ENCODE results near the gene ELMO1. TPM values are rescaled to one million over a fixed set of nuclear protein-coding genes. Genes with fewer than 3 reads are reported as not detected.

Gene ELMO1
- polyA plus RNA-seq, 1 experiment, result not detected

GRCh38 chr7:36814311-36814710 is 634.4 kb downstream of the ELMO1 start:
- Histone ChIP-seq H3K27me3 (ENCODE audit: control insufficient read depth, insufficient read depth, low read length) (no peaks in the 10 kb centered on the region), H3K9me3 (ENCODE audit: control insufficient read depth, insufficient read depth, low read length) (no peaks in the 10 kb centered on the region), H3K4me3 (ENCODE audit: low read depth, low read length) (no peak overlapping the region), H3K27ac (ENCODE audit: low read depth, low read length) (no peak overlapping the region)
- ChIA-PET POLR2A (no interaction called here), CTCF (no interaction called here)
- TF ChIP-seq, protein P1, sequence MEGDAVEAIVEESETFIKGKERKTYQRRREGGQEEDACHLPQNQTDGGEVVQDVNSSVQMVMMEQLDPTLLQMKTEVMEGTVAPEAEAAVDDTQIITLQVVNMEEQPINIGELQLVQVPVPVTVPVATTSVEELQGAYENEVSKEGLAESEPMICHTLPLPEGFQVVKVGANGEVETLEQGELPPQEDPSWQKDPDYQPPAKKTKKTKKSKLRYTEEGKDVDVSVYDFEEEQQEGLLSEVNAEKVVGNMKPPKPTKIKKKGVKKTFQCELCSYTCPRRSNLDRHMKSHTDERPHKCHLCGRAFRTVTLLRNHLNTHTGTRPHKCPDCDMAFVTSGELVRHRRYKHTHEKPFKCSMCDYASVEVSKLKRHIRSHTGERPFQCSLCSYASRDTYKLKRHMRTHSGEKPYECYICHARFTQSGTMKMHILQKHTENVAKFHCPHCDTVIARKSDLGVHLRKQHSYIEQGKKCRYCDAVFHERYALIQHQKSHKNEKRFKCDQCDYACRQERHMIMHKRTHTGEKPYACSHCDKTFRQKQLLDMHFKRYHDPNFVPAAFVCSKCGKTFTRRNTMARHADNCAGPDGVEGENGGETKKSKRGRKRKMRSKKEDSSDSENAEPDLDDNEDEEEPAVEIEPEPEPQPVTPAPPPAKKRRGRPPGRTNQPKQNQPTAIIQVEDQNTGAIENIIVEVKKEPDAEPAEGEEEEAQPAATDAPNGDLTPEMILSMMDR (IDR thresholded peaks at IDR 0.05; ENCODE audit: low read depth, low read length), result no peak
- DNase-seq (ENCODE audit: low read depth, low spot score), result no peak

- ChIA-PET POLR2A (no interaction called here), CTCF (no interaction called here)
- TF ChIP-seq, protein P1 (IDR thresholded peaks at IDR 0.05; ENCODE audit: low read depth, low read length), result no peak
- Histone ChIP-seq H3K27ac (ENCODE audit: low read depth, low read length) (no peak overlapping the region), H3K27me3 (ENCODE audit: control insufficient read depth, insufficient read depth, low read length) (no peaks in the 10 kb centered on the region), H3K4me3 (ENCODE audit: low read depth, low read length) (no peak overlapping the region), H3K9me3 (ENCODE audit: control insufficient read depth, insufficient read depth, low read length) (no peaks in the 10 kb centered on the region)
- DNase-seq (ENCODE audit: low read depth, low spot score), result no peak
Measured at GRCh38 chr7:36811807-36812206, 636.9 kb downstream of the ELMO1 start.

- TF ChIP-seq, protein P1 (IDR thresholded peaks at IDR 0.05; ENCODE audit: low read depth, low read length), result no peak
- Histone ChIP-seq H3K27ac (ENCODE audit: low read depth, low read length) (no peak overlapping the region), H3K4me3 (ENCODE audit: low read depth, low read length) (no peak overlapping the region), H3K27me3 (ENCODE audit: control insufficient read depth, insufficient read depth, low read length) (no peaks in the 10 kb centered on the region), H3K9me3 (ENCODE audit: control insufficient read depth, insufficient read depth, low read length) (no peaks in the 10 kb centered on the region)
- ChIA-PET CTCF (no interaction called here), POLR2A (no interaction called here)
- DNase-seq (ENCODE audit: low read depth, low spot score), result no peak
Measured at GRCh38 chr7:36810489-36810888, 638.2 kb downstream of the ELMO1 start.

- Histone ChIP-seq H3K27me3 (ENCODE audit: control insufficient read depth, insufficient read depth, low read length) (no peaks in the 10 kb centered on the region), H3K27ac (ENCODE audit: low read depth, low read length) (no peak overlapping the region), H3K9me3 (ENCODE audit: control insufficient read depth, insufficient read depth, low read length) (no peaks in the 10 kb centered on the region), H3K4me3 (ENCODE audit: low read depth, low read length) (no peak overlapping the region)
- ChIA-PET CTCF (no interaction called here), POLR2A (no interaction called here)
- DNase-seq (ENCODE audit: low read depth, low spot score), result no peak
- TF ChIP-seq, protein P1 (IDR thresholded peaks at IDR 0.05; ENCODE audit: low read depth, low read length), result no peak
Measured at GRCh38 chr7:36810032-36810431, 638.6 kb downstream of the ELMO1 start.

DNA sequence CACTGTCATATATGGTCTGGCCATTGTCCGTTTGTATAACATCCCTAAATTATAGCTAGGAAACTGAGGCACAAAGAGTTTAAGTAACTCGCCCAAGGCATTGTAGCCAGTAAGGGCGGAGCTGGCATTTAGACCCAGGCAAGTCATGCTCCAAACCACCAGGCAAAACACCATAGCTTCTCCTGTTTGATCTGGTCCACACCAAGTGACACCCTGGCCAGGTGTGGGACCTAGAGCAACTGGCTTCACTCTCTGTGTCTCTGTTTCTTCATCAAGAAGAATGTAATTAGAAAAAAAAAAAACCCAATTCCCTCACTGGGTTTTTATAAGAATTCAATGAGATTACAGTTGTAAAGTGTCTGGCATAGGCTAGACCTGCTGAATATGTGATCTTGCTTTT is 639.2 kb downstream of the ELMO1 start:
- no peak for DNase-seq (ENCODE audit: low read depth, low spot score)
- TF ChIP-seq, protein P1 (IDR thresholded peaks at IDR 0.05; ENCODE audit: low read depth, low read length), result no peak
- H3K9me3 ChIP-seq (ENCODE audit: control insufficient read depth, insufficient read depth, low read length), result no peaks in the 10 kb centered on the region
- no peak overlapping the region for H3K27ac ChIP-seq (ENCODE audit: low read depth, low read length)
- H3K4me3 ChIP-seq (ENCODE audit: low read depth, low read length), result no peak overlapping the region
- ChIA-PET CTCF (no interaction called here), POLR2A (no interaction called here)
- H3K27me3 ChIP-seq (ENCODE audit: control insufficient read depth, insufficient read depth, low read length), result no peaks in the 10 kb centered on the region
